Body of pancreas (tissue), 4 donors: Measurements from ENCODE around the gene AGPAT1. TPM values are rescaled to one million over a fixed set of nuclear protein-coding genes. Genes with fewer than 3 reads are reported as not detected.

ENCODE experiments used
- ATAC-seq: fragments of 150-250 bp; one replicate; pipeline ENCODE4 v1.9.1; 2016
- DNase-seq, 4 donors: peaks; one replicate each; pipeline ENCODE4 v3.0.0-alpha.2; 2019
- H3K27ac ChIP-seq, 4 donors: fragments of 200-600 bp; sonication (generic); 1 replicate in 3 of 4; 2 replicates in 1 of 4; pipeline versions ENCODE4 v1.5.1 to v1.6.1; 2016 to 2019; ENCODE audit warnings: mild to moderate bottlenecking in 1 of 4, mixed read lengths in 1 of 4, moderate library complexity in 1 of 4
- H3K27me3 ChIP-seq, 2 donors: fragments of 200-600 bp; sonication (generic); one replicate each; pipeline ENCODE4 v1.6.0; 2016; ENCODE audit warnings: mild to moderate bottlenecking in 1 of 2
- H3K36me3 ChIP-seq, 2 donors: fragments of 200-600 bp; sonication (generic); replicated peaks in 1 of 2; 2 replicates each; pipeline ENCODE4 v1.5.1; 2016; ENCODE audit warnings: low read depth in 2 of 2; ENCODE audit not compliant: insufficient read depth in 1 of 2
- H3K4me1 ChIP-seq: fragments of 200-600 bp; sonication (generic); one replicate; pipeline ENCODE4 v1.6.0; 2016
- H3K4me3 ChIP-seq, 2 donors: fragments of 200-600 bp; sonication (generic); 1 replicate in 1 of 2; 2 replicates in 1 of 2; pipeline ENCODE4 v1.5.1; 2016 to 2019
- H3K9me3 ChIP-seq, 3 donors: fragments of 200-600 bp; sonication (generic); 1 replicate in 2 of 3; 2 replicates in 1 of 3; pipeline ENCODE4 v1.5.1; 2016
- POLR2A ChIP-seq, 3 donors: fragments of 450-650 bp; IDR thresholded peaks; one replicate each; pipeline ENCODE4 v1.6.1; 2016; ENCODE audit warnings: antibody characterized with exemption in 3 of 3, mild to moderate bottlenecking in 2 of 3
- WGBS, 2 donors: methylation state at CpG; one replicate each; pipeline ENCODE4 v1.1.5; 2017; 5-methylcytosine and 5-hydroxymethylcytosine counted together
- intact Hi-C: fragments of 100-400 bp; cut with DNase I; formaldehyde crosslinking; loops from one replicate; pipeline ENCODE4 v1.15.1; 2023
- total RNA-seq, 2 donors: library from RNA; depleted of rRNA; stranded (reverse); fragments of >200 nt; gene quantifications; one replicate each; pipeline ENCODE4 v1.1.0, GENCODE V29; 2016
- TF ChIP-seq, protein P1 (sequence below), 7 experiments: fragments of 450-650 bp in 4 of 7; fragments of 200-600 bp in 3 of 7; sonication (generic) in 3 of 7; IDR thresholded peaks; one replicate each; pipeline ENCODE4 v1.5.1; 2016 to 2019; ENCODE audit warnings: antibody characterized with exemption in 7 of 7

AGPAT1 gene
- total RNA-seq, 2 donors from 2014 or later, result 13.2 to 16.1 TPM

- ATAC-seq (no peak), DNase-seq (no peak)
- TF ChIP-seq, protein P1, sequence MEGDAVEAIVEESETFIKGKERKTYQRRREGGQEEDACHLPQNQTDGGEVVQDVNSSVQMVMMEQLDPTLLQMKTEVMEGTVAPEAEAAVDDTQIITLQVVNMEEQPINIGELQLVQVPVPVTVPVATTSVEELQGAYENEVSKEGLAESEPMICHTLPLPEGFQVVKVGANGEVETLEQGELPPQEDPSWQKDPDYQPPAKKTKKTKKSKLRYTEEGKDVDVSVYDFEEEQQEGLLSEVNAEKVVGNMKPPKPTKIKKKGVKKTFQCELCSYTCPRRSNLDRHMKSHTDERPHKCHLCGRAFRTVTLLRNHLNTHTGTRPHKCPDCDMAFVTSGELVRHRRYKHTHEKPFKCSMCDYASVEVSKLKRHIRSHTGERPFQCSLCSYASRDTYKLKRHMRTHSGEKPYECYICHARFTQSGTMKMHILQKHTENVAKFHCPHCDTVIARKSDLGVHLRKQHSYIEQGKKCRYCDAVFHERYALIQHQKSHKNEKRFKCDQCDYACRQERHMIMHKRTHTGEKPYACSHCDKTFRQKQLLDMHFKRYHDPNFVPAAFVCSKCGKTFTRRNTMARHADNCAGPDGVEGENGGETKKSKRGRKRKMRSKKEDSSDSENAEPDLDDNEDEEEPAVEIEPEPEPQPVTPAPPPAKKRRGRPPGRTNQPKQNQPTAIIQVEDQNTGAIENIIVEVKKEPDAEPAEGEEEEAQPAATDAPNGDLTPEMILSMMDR (IDR thresholded peaks at IDR 0.05), result no peak
- TF ChIP-seq POLR2A (IDR thresholded peaks at IDR 0.05), result no peak
- 57 to 69% methylated on average over 3 to 4 of the region's 4 CpGs for whole genome bisulfite sequencing, 2 donors
- Histone ChIP-seq H3K27me3 (no peaks in the 10 kb centered on the region), H3K4me3 (no peak overlapping the region), H3K9me3 (no peaks in the 10 kb centered on the region), H3K4me1 (no peaks in the 10 kb centered on the region), H3K27ac (no peak overlapping the region), H3K36me3 (no peaks in the 10 kb centered on the region)
- intact Hi-C loops, result no loop called here
Observed at GRCh38 chr6:32220021-32220420, 44.1 kb upstream of the AGPAT1 start.

- Histone ChIP-seq H3K27me3 (no peaks in the 10 kb centered on the region), H3K27ac (no peak overlapping the region), H3K9me3 (no peaks in the 10 kb centered on the region), H3K4me3 (no peak overlapping the region), H3K36me3 (no peaks in the 10 kb centered on the region), H3K4me1 (no peaks in the 10 kb centered on the region)
- TF ChIP-seq, protein P1 (IDR thresholded peaks at IDR 0.05), result no peak
- no peak for TF ChIP-seq POLR2A (IDR thresholded peaks at IDR 0.05)
- intact Hi-C loops, result no loop called here
- DNase-seq (no peak), ATAC-seq (no peak)
- 67 to 74% methylated on average over 4 to 7 of the region's 7 CpGs for WGBS, 2 donors
Observed at GRCh38 chr6:32218167-32218566, 42.3 kb upstream of the AGPAT1 start.

DNA sequence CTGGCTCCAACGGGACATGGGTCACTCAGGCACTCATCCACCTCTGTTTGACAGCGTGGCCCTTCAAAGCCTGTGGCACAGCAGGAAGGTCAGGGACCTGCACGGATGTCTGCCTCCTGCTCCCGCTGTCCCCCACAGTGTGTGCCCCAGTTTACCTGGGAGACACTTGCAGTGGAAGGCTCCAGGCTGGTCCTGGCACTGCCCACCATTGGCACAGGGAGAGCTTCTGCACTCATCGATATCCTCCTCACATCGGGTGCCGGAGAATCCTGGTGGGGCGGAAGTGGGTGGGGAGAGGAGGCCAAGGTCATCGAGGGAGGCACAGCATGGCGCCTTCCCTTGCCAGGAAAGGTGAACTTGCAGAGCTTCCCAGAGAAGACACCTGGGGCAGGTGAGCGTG lies 41.1 kb upstream of the AGPAT1 start:
- Histone ChIP-seq H3K4me1 (no peaks in the 10 kb centered on the region), H3K27me3 (no peaks in the 10 kb centered on the region), H3K36me3 (no peaks in the 10 kb centered on the region), H3K4me3 (no peak overlapping the region), H3K27ac (no peak overlapping the region), H3K9me3 (no peaks in the 10 kb centered on the region)
- 74 to 82% methylated on average over 10 to 11 of the region's 11 CpGs for WGBS, 2 donors
- TF ChIP-seq POLR2A (IDR thresholded peaks at IDR 0.05), result no peak
- TF ChIP-seq, protein P1 (IDR thresholded peaks at IDR 0.05), result no peak
- intact Hi-C loops, result no loop called here
- ATAC-seq, result no peak
- no peak for DNase-seq

DNA sequence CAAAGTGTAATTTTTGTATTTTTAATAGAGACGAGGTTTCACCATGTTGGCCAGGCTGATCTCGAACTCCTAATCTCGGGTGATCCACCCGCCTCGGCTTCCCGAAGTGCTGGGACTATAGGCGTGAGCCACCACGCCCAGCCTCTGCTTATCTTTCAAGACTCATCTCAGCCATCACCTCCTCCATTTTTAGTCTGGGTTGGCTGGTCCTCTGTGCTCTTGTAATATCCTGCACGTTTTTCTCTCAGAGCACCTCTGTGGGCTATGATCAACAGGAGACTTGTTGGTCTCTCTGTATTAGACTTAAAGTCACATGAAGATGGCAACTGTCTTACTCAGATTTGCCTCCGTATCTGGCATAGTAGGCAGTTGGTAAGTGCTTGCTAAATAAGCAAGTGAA lies 40.4 kb upstream of the AGPAT1 start:
- H3K9me3 ChIP-seq, result no peaks in the 10 kb centered on the region
- ATAC-seq, result no peak
- TF ChIP-seq, protein P1 (IDR thresholded peaks at IDR 0.05), result no peak
- TF ChIP-seq POLR2A (IDR thresholded peaks at IDR 0.05), result no peak
- H3K27me3 ChIP-seq, result no peaks in the 10 kb centered on the region
- H3K27ac ChIP-seq, result no peak overlapping the region
- no peak overlapping the region for H3K4me3 ChIP-seq
- DNase-seq, result no peak
- H3K4me1 ChIP-seq, result no peaks in the 10 kb centered on the region
- intact Hi-C loops, result no loop called here
- H3K36me3 ChIP-seq, result no peaks in the 10 kb centered on the region
- WGBS, 2 donors, result 66 to 67% methylated on average over 10 of the region's 10 CpGs

DNA sequence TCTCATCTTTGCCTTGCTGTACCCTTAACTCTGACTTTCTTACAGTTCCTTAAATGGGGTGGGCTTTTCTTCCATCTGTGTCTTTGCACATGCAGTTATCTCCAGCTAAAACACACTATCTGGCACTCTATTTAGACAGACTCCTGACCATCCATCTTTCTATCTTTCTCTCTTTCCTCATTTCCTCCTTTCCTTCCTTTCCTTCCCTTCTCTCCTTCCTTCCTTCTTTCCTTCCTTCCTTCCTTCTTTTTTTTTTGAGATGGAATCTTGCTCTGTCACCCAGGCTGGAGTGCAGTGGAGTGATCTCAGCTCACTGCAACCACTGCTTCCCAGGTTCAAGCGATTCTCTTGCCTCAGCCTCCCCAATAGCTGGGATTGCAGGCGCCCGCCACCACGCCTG lies 39.7 kb upstream of the AGPAT1 start:
- TF ChIP-seq, protein P1 (IDR thresholded peaks at IDR 0.05), result no peak
- no peak for TF ChIP-seq POLR2A (IDR thresholded peaks at IDR 0.05)
- intact Hi-C loops, result no loop called here
- WGBS, 2 donors, result 89 to 96% methylated on average over 4 of the region's 4 CpGs
- Histone ChIP-seq H3K36me3 (no peaks in the 10 kb centered on the region), H3K27me3 (no peaks in the 10 kb centered on the region), H3K4me3 (no peak overlapping the region), H3K9me3 (no peaks in the 10 kb centered on the region), H3K27ac (no peak overlapping the region), H3K4me1 (no peaks in the 10 kb centered on the region)
- ATAC-seq, result no peak
- DNase-seq, result no peak
